ENCODE measurements around the gene CDH24. TPM values are rescaled to one million over a fixed set of nuclear protein-coding genes. Genes with fewer than 3 reads are reported as not detected.

The CDH24 gene
- total RNA-seq, 4 donors from 2014 or later: 2.5 to 5.9 (median 3.6) TPM

DNA sequence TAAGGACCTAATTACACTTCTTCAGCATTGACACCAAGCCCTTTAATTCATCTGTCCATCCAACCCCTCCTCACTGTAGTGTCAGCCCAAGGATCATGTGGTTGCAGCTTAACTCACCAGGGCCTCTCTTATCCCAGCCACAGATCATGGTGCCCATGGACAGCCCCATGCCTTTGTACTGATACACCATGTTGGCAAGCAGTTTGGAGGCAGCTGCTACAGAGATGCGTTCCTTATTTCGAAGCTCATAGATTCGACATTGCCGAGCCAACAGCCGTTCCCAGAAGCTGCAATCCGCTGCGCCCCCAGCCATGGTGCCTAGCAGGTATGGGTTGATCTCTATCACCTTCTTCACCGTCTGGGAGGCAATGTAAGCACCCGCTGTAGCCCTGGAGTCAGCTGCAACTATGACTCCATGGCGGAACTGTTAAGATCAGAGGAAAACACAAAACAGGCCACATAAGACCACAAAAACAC is 24.0 kb downstream of the CDH24 start:
- H3K36me3 ChIP-seq: peaks cover 15 to 52% (median 50%) of the 10 kb centered on the region in 4 donors
- intact Hi-C loops (cut with DNase I): no loop called here
- H3K4me1 ChIP-seq: peaks cover 17 to 42% (median 28%) of the 10 kb centered on the region in 4 donors
- 93% methylated on average over 10 of the region's 10 CpGs for WGBS
- DNase-seq (ENCODE audit: extremely low spot score): no peak
- TF ChIP-seq POLR2A (IDR thresholded peaks at IDR 0.05; ENCODE audit: low read depth): no peak
- TF ChIP-seq POLR2AphosphoS5 (IDR thresholded peaks at IDR 0.05): no peak
- TF ChIP-seq, protein P1, sequence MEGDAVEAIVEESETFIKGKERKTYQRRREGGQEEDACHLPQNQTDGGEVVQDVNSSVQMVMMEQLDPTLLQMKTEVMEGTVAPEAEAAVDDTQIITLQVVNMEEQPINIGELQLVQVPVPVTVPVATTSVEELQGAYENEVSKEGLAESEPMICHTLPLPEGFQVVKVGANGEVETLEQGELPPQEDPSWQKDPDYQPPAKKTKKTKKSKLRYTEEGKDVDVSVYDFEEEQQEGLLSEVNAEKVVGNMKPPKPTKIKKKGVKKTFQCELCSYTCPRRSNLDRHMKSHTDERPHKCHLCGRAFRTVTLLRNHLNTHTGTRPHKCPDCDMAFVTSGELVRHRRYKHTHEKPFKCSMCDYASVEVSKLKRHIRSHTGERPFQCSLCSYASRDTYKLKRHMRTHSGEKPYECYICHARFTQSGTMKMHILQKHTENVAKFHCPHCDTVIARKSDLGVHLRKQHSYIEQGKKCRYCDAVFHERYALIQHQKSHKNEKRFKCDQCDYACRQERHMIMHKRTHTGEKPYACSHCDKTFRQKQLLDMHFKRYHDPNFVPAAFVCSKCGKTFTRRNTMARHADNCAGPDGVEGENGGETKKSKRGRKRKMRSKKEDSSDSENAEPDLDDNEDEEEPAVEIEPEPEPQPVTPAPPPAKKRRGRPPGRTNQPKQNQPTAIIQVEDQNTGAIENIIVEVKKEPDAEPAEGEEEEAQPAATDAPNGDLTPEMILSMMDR (IDR thresholded peaks at IDR 0.05): no peak
- TF ChIP-seq EP300 (IDR thresholded peaks at IDR 0.05): no peak
- no peak overlapping the region for H3K27ac ChIP-seq (replicated peaks in 1 of 4)
- H3K27me3 ChIP-seq: no peaks in the 10 kb centered on the region
- no peaks in the 10 kb centered on the region for H3K9me3 ChIP-seq
- peak overlapping the region in 3 of 4 donors; percentile 73 to 87 (median 84) for H3K4me3 ChIP-seq

GRCh38 chr14:23030936-23031335 is 26.4 kb downstream of the CDH24 start:
- Histone ChIP-seq H3K4me3 (no peak overlapping the region), H3K27ac (replicated peaks in 1 of 4) (no peak overlapping the region), H3K36me3 (peaks cover 18 to 75% (median 64%) of the 10 kb centered on the region in 4 donors), H3K9me3 (no peaks in the 10 kb centered on the region), H3K4me1 (peaks cover 17 to 49% (median 32%) of the 10 kb centered on the region in 4 donors), H3K27me3 (no peaks in the 10 kb centered on the region)
- WGBS: 92% methylated on average over 4 of the region's 4 CpGs
- intact Hi-C loops (cut with DNase I): no loop called here
- DNase-seq (ENCODE audit: extremely low spot score): no peak
- TF ChIP-seq POLR2AphosphoS5 (IDR thresholded peaks at IDR 0.05) (no peak), EP300 (IDR thresholded peaks at IDR 0.05) (no peak)

GRCh38 chr14:23028799-23029198 is 28.5 kb downstream of the CDH24 start:
- Histone ChIP-seq H3K27me3 (no peaks in the 10 kb centered on the region), H3K4me1 (peaks cover 8 to 40% (median 25%) of the 10 kb centered on the region in 4 donors), H3K27ac (replicated peaks in 1 of 4) (no peak overlapping the region), H3K36me3 (peaks cover 26 to 90% (median 83%) of the 10 kb centered on the region in 4 donors), H3K4me3 (no peak overlapping the region), H3K9me3 (no peaks in the 10 kb centered on the region)
- intact Hi-C loops (cut with DNase I): no loop called here
- DNase-seq (ENCODE audit: extremely low spot score): no peak
- 62% methylated on average over 2 of the region's 2 CpGs for WGBS
- TF ChIP-seq POLR2AphosphoS5 (IDR thresholded peaks at IDR 0.05) (no peak), EP300 (IDR thresholded peaks at IDR 0.05) (no peak), POLR2A (IDR thresholded peaks at IDR 0.05; ENCODE audit: low read depth) (no peak)
- TF ChIP-seq, protein P1 (IDR thresholded peaks at IDR 0.05): no peak

- H3K36me3 ChIP-seq: peaks cover 11 to 59% (median 51%) of the 10 kb centered on the region in 4 donors
- WGBS: 55% methylated on average over 4 of the region's 4 CpGs
Measured at GRCh38 chr14:23025151-23025814, 32.0 kb downstream of the CDH24 start.

GRCh38 chr14:23024612-23025075 is 32.7 kb downstream of the CDH24 start:
- no peaks in the 10 kb centered on the region for H3K27me3 ChIP-seq
- TF ChIP-seq POLR2A (IDR thresholded peaks at IDR 0.05; ENCODE audit: low read depth) (no peak), EP300 (IDR thresholded peaks at IDR 0.05) (no peak), POLR2AphosphoS5 (IDR thresholded peaks at IDR 0.05) (no peak)
- TF ChIP-seq, protein P1 (IDR thresholded peaks at IDR 0.05): no peak
- 64% methylated on average over 7 of the region's 7 CpGs for WGBS
- H3K27ac ChIP-seq (replicated peaks in 1 of 4): no peak overlapping the region
- H3K4me1 ChIP-seq: peaks cover 0 to 22% (median 11%) of the 10 kb centered on the region in 4 donors
- no peak overlapping the region for H3K4me3 ChIP-seq
- H3K36me3 ChIP-seq: peaks cover 11 to 52% (median 45%) of the 10 kb centered on the region in 4 donors
- H3K9me3 ChIP-seq: no peaks in the 10 kb centered on the region
- DNase-seq (ENCODE audit: extremely low spot score): no peak
- intact Hi-C loops (cut with DNase I): no loop called here

More at GRCh38 chr14:23025151-23025814, 32.0 kb downstream of the CDH24 start:
- TF ChIP-seq POLR2AphosphoS5 (IDR thresholded peaks at IDR 0.05): no peak
- TF ChIP-seq EP300 (IDR thresholded peaks at IDR 0.05): no peak
- TF ChIP-seq, protein P1 (IDR thresholded peaks at IDR 0.05): no peak
- no peak for TF ChIP-seq POLR2A (IDR thresholded peaks at IDR 0.05; ENCODE audit: low read depth)
- intact Hi-C loops (cut with DNase I): no loop called here
- H3K27ac ChIP-seq (replicated peaks in 1 of 4): no peak overlapping the region
- no peak for DNase-seq (ENCODE audit: extremely low spot score)
- H3K9me3 ChIP-seq: no peaks in the 10 kb centered on the region
- H3K4me1 ChIP-seq: peaks cover 0 to 22% (median 11%) of the 10 kb centered on the region in 4 donors
- H3K27me3 ChIP-seq: no peaks in the 10 kb centered on the region
- no peak overlapping the region for H3K4me3 ChIP-seq
